Measurements from ENCODE around the gene HIVEP3. TPM values are rescaled to one million over a fixed set of nuclear protein-coding genes. Genes with fewer than 3 reads are reported as not detected.

HIVEP3 gene
- polyA plus RNA-seq (2013, experiment 1 of 2) = 1.1 TPM
- polyA plus RNA-seq (2013, experiment 2 of 2) = 1.3 TPM

GRCh38 chr1:41918450-41919043, at the start of gene HIVEP3:
Gene HIVEP3 (minus strand): TSS chr1:41918922.
- Histone ChIP-seq H3K27ac (ENCODE audit: low read depth, low read length) (no peak within 1 kb of the TSS), H3K27me3 (ENCODE audit: insufficient read depth, low read length, poor library complexity) (peaks cover 2% of the 10 kb centered on the region), H3K36me3 (ENCODE audit: control insufficient read depth, insufficient read depth, low read length) (no peaks in the 10 kb centered on the region), H3K56ac (ENCODE audit: low read length) (peak within 1 kb of the TSS; percentile 79), H3K18ac (ENCODE audit: low read length) (peak within 1 kb of the TSS; percentile 21), H3K4me3 (ENCODE audit: low read length) (no peak within 1 kb of the TSS), H2BK120ac (ENCODE audit: low read depth, low read length) (no peak within 1 kb of the TSS), H3K23ac (ENCODE audit: low read length) (no peak within 1 kb of the TSS), H3K4ac (ENCODE audit: low read depth, low read length) (no peak within 1 kb of the TSS), H3K79me2 (ENCODE audit: control insufficient read depth, insufficient read depth, low read length) (no peaks in the 10 kb centered on the region), H2BK15ac (replicated peaks; ENCODE audit: low read depth) (no peak within 1 kb of the TSS), H3K9ac (ENCODE audit: low read length) (peak within 1 kb of the TSS; percentile 50), H4K5ac (ENCODE audit: low read length) (no peak within 1 kb of the TSS), H3K4me2 (ENCODE audit: low read length) (peak within 1 kb of the TSS; percentile 66), H3K4me1 (ENCODE audit: control insufficient read depth, low read depth, low read length) (peaks cover 4% of the 10 kb centered on the region), H4K8ac (ENCODE audit: low read depth, low read length) (no peak within 1 kb of the TSS), H3K79me1 (ENCODE audit: low read length) (no peaks in the 10 kb centered on the region), H2AK5ac (ENCODE audit: low read length) (no peak within 1 kb of the TSS), H2BK5ac (ENCODE audit: low read length) (no peak within 1 kb of the TSS)
- peak; percentile 68 for DNase-seq
- no CpG with 5 or more reads among the region's 15 CpGs for WGBS (ENCODE audit: extremely low coverage, insufficient coverage, low lambda C conversion rate)

- Histone ChIP-seq H3K27ac (ENCODE audit: low read depth, low read length) (no peak overlapping the region), H2BK120ac (ENCODE audit: low read depth, low read length) (no peak overlapping the region), H2BK5ac (ENCODE audit: low read length) (no peak overlapping the region), H3K36me3 (ENCODE audit: control insufficient read depth, insufficient read depth, low read length) (no peaks in the 10 kb centered on the region), H3K9ac (ENCODE audit: low read length) (no peak overlapping the region), H3K18ac (ENCODE audit: low read length) (no peak overlapping the region), H3K27me3 (ENCODE audit: insufficient read depth, low read length, poor library complexity) (no peaks in the 10 kb centered on the region), H3K23ac (ENCODE audit: low read length) (no peak overlapping the region), H2AK5ac (ENCODE audit: low read length) (no peak overlapping the region), H3K79me2 (ENCODE audit: control insufficient read depth, insufficient read depth, low read length) (no peaks in the 10 kb centered on the region), H2BK15ac (replicated peaks; ENCODE audit: low read depth) (no peak overlapping the region), H4K8ac (ENCODE audit: low read depth, low read length) (no peak overlapping the region), H3K4me2 (ENCODE audit: low read length) (no peak overlapping the region), H3K79me1 (ENCODE audit: low read length) (no peaks in the 10 kb centered on the region), H3K4ac (ENCODE audit: low read depth, low read length) (no peak overlapping the region), H3K4me1 (ENCODE audit: control insufficient read depth, low read depth, low read length) (no peaks in the 10 kb centered on the region), H3K4me3 (ENCODE audit: low read length) (no peak overlapping the region), H4K5ac (ENCODE audit: low read length) (no peak overlapping the region), H3K56ac (ENCODE audit: low read length) (no peak overlapping the region)
- no CpG with 5 or more reads among the region's 3 CpGs for WGBS (ENCODE audit: extremely low coverage, insufficient coverage, low lambda C conversion rate)
- no peak for DNase-seq
These were observed 45.7 kb upstream of the HIVEP3 start for GRCh38 chr1:41964400-41964799.

GRCh38 chr1:41963636-41964035, 44.9 kb upstream of the HIVEP3 start:
- Histone ChIP-seq H2AK5ac (ENCODE audit: low read length) (no peak overlapping the region), H3K4me2 (ENCODE audit: low read length) (no peak overlapping the region), H3K36me3 (ENCODE audit: control insufficient read depth, insufficient read depth, low read length) (no peaks in the 10 kb centered on the region), H3K79me2 (ENCODE audit: control insufficient read depth, insufficient read depth, low read length) (no peaks in the 10 kb centered on the region), H4K8ac (ENCODE audit: low read depth, low read length) (no peak overlapping the region), H3K56ac (ENCODE audit: low read length) (no peak overlapping the region), H3K4me1 (ENCODE audit: control insufficient read depth, low read depth, low read length) (no peaks in the 10 kb centered on the region), H3K79me1 (ENCODE audit: low read length) (no peaks in the 10 kb centered on the region), H3K9ac (ENCODE audit: low read length) (no peak overlapping the region), H3K27me3 (ENCODE audit: insufficient read depth, low read length, poor library complexity) (no peaks in the 10 kb centered on the region), H3K27ac (ENCODE audit: low read depth, low read length) (no peak overlapping the region), H2BK5ac (ENCODE audit: low read length) (no peak overlapping the region), H3K23ac (ENCODE audit: low read length) (no peak overlapping the region), H2BK15ac (replicated peaks; ENCODE audit: low read depth) (no peak overlapping the region), H4K5ac (ENCODE audit: low read length) (no peak overlapping the region), H3K4me3 (ENCODE audit: low read length) (no peak overlapping the region), H3K4ac (ENCODE audit: low read depth, low read length) (no peak overlapping the region), H2BK120ac (ENCODE audit: low read depth, low read length) (no peak overlapping the region), H3K18ac (ENCODE audit: low read length) (no peak overlapping the region)
- no peak for DNase-seq
- no CpG with 5 or more reads among the region's 6 CpGs for WGBS (ENCODE audit: extremely low coverage, insufficient coverage, low lambda C conversion rate)

DNA sequence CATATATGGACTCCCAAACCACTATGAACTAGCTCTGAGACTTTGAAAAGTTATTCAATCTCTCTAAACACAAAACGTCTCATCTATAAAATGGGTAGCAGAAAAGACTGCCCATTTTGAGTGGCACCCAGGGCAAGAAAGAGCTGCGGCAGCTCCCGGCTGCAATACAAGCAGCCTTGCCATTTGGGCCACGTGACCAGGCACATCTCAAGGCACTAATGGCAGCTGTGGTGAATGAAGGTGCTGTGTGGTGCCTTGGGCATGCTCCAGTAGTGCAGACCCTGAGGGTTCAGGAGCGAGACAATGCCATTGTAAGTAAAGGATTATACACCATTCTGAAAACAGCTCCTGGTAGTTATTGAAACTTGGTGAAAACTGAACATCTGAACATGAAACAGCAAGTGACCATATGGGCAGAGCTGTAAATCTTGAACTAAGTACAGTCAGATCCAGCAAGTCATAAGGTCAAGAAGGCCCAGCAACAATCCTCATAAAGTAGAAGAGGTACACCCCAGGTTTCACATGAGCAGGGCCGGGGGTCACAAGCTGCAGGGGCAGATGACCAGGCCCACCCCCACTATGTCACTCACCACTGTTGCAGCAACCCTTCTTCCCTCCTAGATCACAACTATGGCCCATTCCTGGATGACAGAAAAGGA, 39.4 kb upstream of the HIVEP3 start:
- no peaks in the 10 kb centered on the region for H3K36me3 ChIP-seq (ENCODE audit: control insufficient read depth, insufficient read depth, low read length)
- H3K9ac ChIP-seq (ENCODE audit: low read length) = no peak overlapping the region
- H3K79me1 ChIP-seq (ENCODE audit: low read length) = no peaks in the 10 kb centered on the region

GRCh38 chr1:41957568-41957967, 38.8 kb upstream of the HIVEP3 start:
- Histone ChIP-seq H2BK15ac (replicated peaks; ENCODE audit: low read depth) (no peak overlapping the region), H3K23ac (ENCODE audit: low read length) (no peak overlapping the region), H3K79me2 (ENCODE audit: control insufficient read depth, insufficient read depth, low read length) (no peaks in the 10 kb centered on the region), H3K4me2 (ENCODE audit: low read length) (no peak overlapping the region), H4K8ac (ENCODE audit: low read depth, low read length) (no peak overlapping the region), H3K4ac (ENCODE audit: low read depth, low read length) (no peak overlapping the region), H3K18ac (ENCODE audit: low read length) (no peak overlapping the region), H3K4me1 (ENCODE audit: control insufficient read depth, low read depth, low read length) (no peaks in the 10 kb centered on the region), H3K56ac (ENCODE audit: low read length) (no peak overlapping the region), H3K9ac (ENCODE audit: low read length) (no peak overlapping the region), H2BK120ac (ENCODE audit: low read depth, low read length) (no peak overlapping the region), H2AK5ac (ENCODE audit: low read length) (no peak overlapping the region), H3K27me3 (ENCODE audit: insufficient read depth, low read length, poor library complexity) (no peaks in the 10 kb centered on the region), H3K27ac (ENCODE audit: low read depth, low read length) (no peak overlapping the region), H2BK5ac (ENCODE audit: low read length) (no peak overlapping the region), H4K5ac (ENCODE audit: low read length) (no peak overlapping the region), H3K4me3 (ENCODE audit: low read length) (no peak overlapping the region), H3K36me3 (ENCODE audit: control insufficient read depth, insufficient read depth, low read length) (no peaks in the 10 kb centered on the region), H3K79me1 (ENCODE audit: low read length) (no peaks in the 10 kb centered on the region)
- no peak for DNase-seq
- no CpG with 5 or more reads among the region's 3 CpGs for WGBS (ENCODE audit: extremely low coverage, insufficient coverage, low lambda C conversion rate)

More for the DNA sequence above, 39.4 kb upstream of the HIVEP3 start:
- H3K4me2 ChIP-seq (ENCODE audit: low read length) = no peak overlapping the region
- no peak overlapping the region for H2BK120ac ChIP-seq (ENCODE audit: low read depth, low read length)
- no peak overlapping the region for H3K23ac ChIP-seq (ENCODE audit: low read length)
- H3K27me3 ChIP-seq (ENCODE audit: insufficient read depth, low read length, poor library complexity) = no peaks in the 10 kb centered on the region
- WGBS (ENCODE audit: extremely low coverage, insufficient coverage, low lambda C conversion rate) = no CpG with 5 or more reads among the region's 6 CpGs
- H2BK5ac ChIP-seq (ENCODE audit: low read length) = no peak overlapping the region
- DNase-seq = no peak
- no peak overlapping the region for H3K4ac ChIP-seq (ENCODE audit: low read depth, low read length)
- H2BK15ac ChIP-seq (replicated peaks; ENCODE audit: low read depth) = no peak overlapping the region
- no peak overlapping the region for H4K8ac ChIP-seq (ENCODE audit: low read depth, low read length)
- H4K5ac ChIP-seq (ENCODE audit: low read length) = no peak overlapping the region
- no peak overlapping the region for H3K27ac ChIP-seq (ENCODE audit: low read depth, low read length)
- H2AK5ac ChIP-seq (ENCODE audit: low read length) = no peak overlapping the region
- no peak overlapping the region for H3K56ac ChIP-seq (ENCODE audit: low read length)
- H3K4me3 ChIP-seq (ENCODE audit: low read length) = no peak overlapping the region
- H3K4me1 ChIP-seq (ENCODE audit: control insufficient read depth, low read depth, low read length) = no peaks in the 10 kb centered on the region
- no peak overlapping the region for H3K18ac ChIP-seq (ENCODE audit: low read length)
- H3K79me2 ChIP-seq (ENCODE audit: control insufficient read depth, insufficient read depth, low read length) = no peaks in the 10 kb centered on the region
